MM.1S (cell line): ENCODE results near the gene TTC28.

Experiments
- EZH2 ChIP-seq: fragments of 300-600 bp; sonication (generic); optimal IDR thresholded peaks from 2 replicates; pipeline ENCODE3; 2017; ENCODE audit warnings: low read depth, mild to moderate bottlenecking, antibody characterized with exemption, low read length, mixed read lengths
- EZH2phosphoT487 ChIP-seq: fragments of 300-600 bp; sonication (generic); IDR thresholded peaks from 2 replicates; pipeline ENCODE4 v1.6.1; 2018; ENCODE audit warnings: antibody characterized with exemption, low read length
- TF ChIP-seq, protein P1 (sequence below): fragments of 300-600 bp; sonication (generic); IDR thresholded peaks from 2 replicates; pipeline ENCODE4 v1.5.1; 2016; ENCODE audit warnings: antibody characterized with exemption, low read length, mixed read lengths

- TF ChIP-seq, protein P1, sequence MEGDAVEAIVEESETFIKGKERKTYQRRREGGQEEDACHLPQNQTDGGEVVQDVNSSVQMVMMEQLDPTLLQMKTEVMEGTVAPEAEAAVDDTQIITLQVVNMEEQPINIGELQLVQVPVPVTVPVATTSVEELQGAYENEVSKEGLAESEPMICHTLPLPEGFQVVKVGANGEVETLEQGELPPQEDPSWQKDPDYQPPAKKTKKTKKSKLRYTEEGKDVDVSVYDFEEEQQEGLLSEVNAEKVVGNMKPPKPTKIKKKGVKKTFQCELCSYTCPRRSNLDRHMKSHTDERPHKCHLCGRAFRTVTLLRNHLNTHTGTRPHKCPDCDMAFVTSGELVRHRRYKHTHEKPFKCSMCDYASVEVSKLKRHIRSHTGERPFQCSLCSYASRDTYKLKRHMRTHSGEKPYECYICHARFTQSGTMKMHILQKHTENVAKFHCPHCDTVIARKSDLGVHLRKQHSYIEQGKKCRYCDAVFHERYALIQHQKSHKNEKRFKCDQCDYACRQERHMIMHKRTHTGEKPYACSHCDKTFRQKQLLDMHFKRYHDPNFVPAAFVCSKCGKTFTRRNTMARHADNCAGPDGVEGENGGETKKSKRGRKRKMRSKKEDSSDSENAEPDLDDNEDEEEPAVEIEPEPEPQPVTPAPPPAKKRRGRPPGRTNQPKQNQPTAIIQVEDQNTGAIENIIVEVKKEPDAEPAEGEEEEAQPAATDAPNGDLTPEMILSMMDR, result no peak
- TF ChIP-seq EZH2phosphoT487, result no peak
- TF ChIP-seq EZH2, result no peak
These were observed 236.7 kb downstream of the TTC28 start for GRCh38 chr22:28442711-28443525.
